IMR-90 (cell line): ENCODE measurements around the gene PAWR. TPM values are rescaled to one million over a fixed set of nuclear protein-coding genes. Genes with fewer than 3 reads are reported as not detected.

Experiments used
- ATAC-seq: fragments of 200-7000 bp; cut with Tn5 transposase; 2 replicates; pipeline ENCODE4 v1.9.1; 2020; ENCODE audit warnings: low read depth, mild to moderate bottlenecking, moderate library complexity
- BruUV-seq: library from RNA; stranded (reverse); fragments of 400-500 nt; replicated peaks from 2 replicates; lab custom pipeline; 2021; lab: Mats Ljungman, UMichigan
- CTCF ChIA-PET: fragments of 300-600 bp; formaldehyde crosslinking; extraction: SDS; loops from one replicate; lab custom pipeline; 2021; ENCODE audit warnings: antibody characterized with exemption; lab: Yijun Ruan, JAX
- POLR2A ChIA-PET: fragments of 300-600 bp; sonication (Branson Sonifier 250); formaldehyde crosslinking; loops from one replicate; lab custom pipeline; 2022; ENCODE audit warnings: antibody characterized with exemption; ENCODE audit not compliant: unreplicated experiment; lab: Charles Lee
- DNase-seq: peaks from one replicate; pipeline ENCODE4 v3.0.0; 2013
- H2AFZ ChIP-seq: replicated peaks from 2 replicates; pipeline ENCODE3; 2013; ENCODE audit warnings: low read length, mild to moderate bottlenecking; ENCODE audit not compliant: poor library complexity
- H2AK5ac ChIP-seq: 2 replicates; pipeline ENCODE4 v1.6.1; 2013; ENCODE audit warnings: low read depth, low read length, inconsistent platforms
- H2AK9ac ChIP-seq: replicated peaks from 2 replicates; pipeline ENCODE3; 2013; ENCODE audit warnings: mild to moderate bottlenecking, low read depth, low read length, moderate library complexity; ENCODE audit not compliant: poor library complexity
- H2BK120ac ChIP-seq: 2 replicates; pipeline ENCODE4 v1.6.1; 2013; ENCODE audit warnings: low read depth, low read length, inconsistent platforms
- H2BK15ac ChIP-seq: 3 replicates; pipeline ENCODE4 v1.6.1; 2013; ENCODE audit warnings: low read depth, low read length, inconsistent platforms
- H2BK20ac ChIP-seq: 2 replicates; pipeline ENCODE4 v1.6.1; 2013; ENCODE audit warnings: low read depth, mild to moderate bottlenecking, inconsistent platforms, low read length, moderate library complexity
- H2BK5ac ChIP-seq: 2 replicates; pipeline ENCODE4 v1.6.1; 2013; ENCODE audit warnings: mild to moderate bottlenecking, low read depth, low read length, inconsistent platforms; ENCODE audit not compliant: poor library complexity, severe bottlenecking
- H3K14ac ChIP-seq: replicated peaks from 2 replicates; pipeline ENCODE4 v1.6.1; 2013; ENCODE audit warnings: low read depth, low read length, inconsistent platforms
- H3K18ac ChIP-seq: 2 replicates; pipeline ENCODE4 v1.6.1; 2013; ENCODE audit warnings: low read depth, low read length, control low read depth
- H3K23ac ChIP-seq: 2 replicates; pipeline ENCODE4 v1.6.1; 2013; ENCODE audit warnings: low read depth, low read length, inconsistent platforms
- H3K27ac ChIP-seq: 2 replicates; pipeline ENCODE4 v1.5.1; 2013; ENCODE audit warnings: mild to moderate bottlenecking, control low read depth, low read length; ENCODE audit not compliant: insufficient read depth
- H3K27me3 ChIP-seq: 2 replicates; pipeline ENCODE4 v1.6.1; 2013; ENCODE audit warnings: low read length; ENCODE audit not compliant: control insufficient read depth, insufficient read depth
- H3K36me3 ChIP-seq: 2 replicates; pipeline ENCODE4 v1.6.1; 2013; ENCODE audit warnings: low read length, mixed read lengths; ENCODE audit not compliant: control insufficient read depth, insufficient read depth
- H3K4ac ChIP-seq: 2 replicates; pipeline ENCODE4 v1.6.1; 2013; ENCODE audit warnings: low read depth, low read length, inconsistent platforms
- H3K4me1 ChIP-seq: 2 replicates; pipeline ENCODE4 v1.6.1; 2013; ENCODE audit warnings: low read length, mixed read lengths; ENCODE audit not compliant: control insufficient read depth, insufficient read depth
- H3K4me2 ChIP-seq: 2 replicates; pipeline ENCODE4 v1.6.1; 2013; ENCODE audit warnings: low read depth, mild to moderate bottlenecking, control low read depth, low read length, moderate library complexity
- H3K4me3 ChIP-seq: 2 replicates; pipeline ENCODE4 v1.5.1; 2013; ENCODE audit warnings: low read depth, mild to moderate bottlenecking, control low read depth, low read length, moderate library complexity; ENCODE audit not compliant: insufficient read depth
- H3K56ac ChIP-seq: 2 replicates; pipeline ENCODE4 v1.6.1; 2013; ENCODE audit warnings: low read length, inconsistent platforms; ENCODE audit not compliant: insufficient read depth; ENCODE audit errors: extremely low read depth
- H3K79me1 ChIP-seq, 2 experiments: 2 replicates each; pipeline ENCODE4 v1.6.1; 2013; ENCODE audit warnings: low read length in 2 of 2, inconsistent platforms in 1 of 2, low read depth in 1 of 2
- H3K9ac ChIP-seq: 2 replicates; pipeline ENCODE4 v1.6.1; 2013; ENCODE audit warnings: low read depth, low read length, control low read depth
- H3K9me1 ChIP-seq: 2 replicates; pipeline ENCODE4 v1.6.1; 2013; ENCODE audit warnings: low read length, inconsistent platforms; ENCODE audit not compliant: insufficient read depth
- H3K9me3 ChIP-seq: 2 replicates; pipeline ENCODE4 v1.6.1; 2013; ENCODE audit warnings: low read length; ENCODE audit not compliant: control insufficient read depth, insufficient read depth
- H4K20me1 ChIP-seq: 2 replicates; pipeline ENCODE4 v1.6.1; 2013; ENCODE audit warnings: low read length, inconsistent platforms; ENCODE audit not compliant: insufficient read depth
- H4K5ac ChIP-seq: 2 replicates; pipeline ENCODE4 v1.6.1; 2013; ENCODE audit warnings: mild to moderate bottlenecking, low read depth, low read length, control low read depth
- H4K8ac ChIP-seq, 2 experiments: 2 replicates each; pipeline ENCODE4 v1.6.1; 2013; ENCODE audit warnings: low read depth in 2 of 2, low read length in 2 of 2, control low read depth in 1 of 2, inconsistent platforms in 1 of 2
- H4K91ac ChIP-seq: 2 replicates; pipeline ENCODE4 v1.6.1; 2013; ENCODE audit warnings: low read depth, low read length, inconsistent platforms; ENCODE audit not compliant: insufficient read depth
- CEBPB ChIP-seq: IDR thresholded peaks from 2 replicates; pipeline ENCODE4 v1.6.1; 2012; ENCODE audit warnings: low read depth, low read length, improper control_type of control experiment
- NFE2L2 ChIP-seq: fragments of 150-350 bp; IDR thresholded peaks from 2 replicates; pipeline ENCODE4 v1.6.1; 2016; ENCODE audit warnings: low read depth, mild to moderate bottlenecking, low read length
- WGBS, 2 experiments: methylation state at CpG; one replicate each; pipeline versions ENCODE4 v1.1.5 to v1.1.7; 2013; ENCODE audit warnings: missing lambda C conversion rate in 2 of 2; ENCODE audit not compliant: insufficient read length in 1 of 2; ENCODE audit errors: extremely low coverage in 2 of 2; 5-methylcytosine and 5-hydroxymethylcytosine counted together
- dilution Hi-C: fragments of 300-500 bp; cut with HindIII; formaldehyde crosslinking; loops from one replicate; pipeline ENCODE4 v1.14.3; 2018; ENCODE audit warnings: low sequenced_read_pairs; ENCODE audit not compliant: unreplicated experiment
- in situ Hi-C: fragments of 300-500 bp; cut with MboI; formaldehyde crosslinking; loops from 3 replicates; pipeline ENCODE4 v1.14.3; 2019; ENCODE audit warnings: low sequenced_read_pairs, inconsistent platforms, mixed read lengths
- intact Hi-C: fragments of 100-400 bp; cut with micrococcal nuclease; formaldehyde crosslinking; loops from 2 replicates; pipeline ENCODE4 v1.10.0; 2022
- polyA plus RNA-seq, 3 experiments: library from polyadenylated mRNA; depleted of rRNA; stranded (reverse); fragments of >200 nt; gene quantifications; 2 replicates each; pipeline ENCODE4 v1.2.3, GENCODE V29; 2012; ENCODE audit warnings: low replicate concordance in 1 of 3
- total RNA-seq: library from RNA; depleted of rRNA; stranded (reverse); fragments of >200 nt; gene quantifications from 2 replicates; pipeline ENCODE4 v1.2.3, GENCODE V29; 2012

Gene PAWR
- total and polyA plus RNA-seq, 2 of the 4 experiments (the other 2 are of a cell fraction), result 13.2 to 13.6 TPM

GRCh38 chr12:79624378-79624777 lies 66.4 kb downstream of the PAWR start:
- Histone ChIP-seq H3K9ac (no peak overlapping the region), H2BK20ac (no peak overlapping the region), H4K91ac (no peak overlapping the region), H3K4me3 (no peak overlapping the region), H3K4ac (no peak overlapping the region), H3K27ac (no peak overlapping the region), H2BK15ac (no peak overlapping the region), H3K4me1 (no peaks in the 10 kb centered on the region), H3K23ac (0 out of 2 replicates have a peak overlapping the region, but pooled peaks have one; percentile 37), H3K4me2 (no peak overlapping the region), H2AK9ac (no peak overlapping the region), H4K8ac (no peak overlapping the region), H3K18ac (no peak overlapping the region), H2AK5ac (no peak overlapping the region), H3K9me3 (no peaks in the 10 kb centered on the region), H2AFZ (no peak overlapping the region), H4K20me1 (0 out of 2 replicates have a peak, but pooled peaks cover 3% of the 10 kb centered on the region), H3K56ac (no peak overlapping the region), H2BK120ac (no peak overlapping the region), H3K27me3 (no peaks in the 10 kb centered on the region), H3K9me1 (peaks cover 4% of the 10 kb centered on the region; the same call in 1 of the 2 replicates), H2BK5ac (no peak overlapping the region), H3K79me1 (peaks cover 18 to 28% of the 10 kb centered on the region in 2 experiments), H3K14ac (no peak overlapping the region), H4K5ac (no peak overlapping the region), H3K36me3 (peaks cover 7% of the 10 kb centered on the region)
- BruUV-seq, result no TSS peak
- POLR2A ChIA-PET, result no interaction called here
- no CpG with 5 or more reads among the region's 2 CpGs for WGBS, 2 experiments
- dilution Hi-C loops (no loop called here), intact Hi-C loops (loop anchor here (5.0 kb wide), 1 partner anchor 63 kb away; no protein-coding TSS in a partner anchor), in situ Hi-C loops (no loop called here)
- DNase-seq, result peak; percentile 81
- peak; percentile 81 for ATAC-seq
- CTCF ChIA-PET, result no interaction called here
- peak; percentile 60 for TF ChIP-seq CEBPB
- no peak for TF ChIP-seq NFE2L2
